LNCaP clone FGC (cell line): ENCODE results near the gene EHD4.

Source experiments
- DNase-seq: peaks from one replicate; pipeline ENCODE4 v3.0.0-alpha.2; 2011; ENCODE audit warnings: low read depth
- H3K4me3 ChIP-seq: 2 replicates; pipeline ENCODE4 v1.5.1; 2011; ENCODE audit warnings: mild to moderate bottlenecking, low read depth, low read length, control low read depth
- TF ChIP-seq, protein P1 (sequence below): IDR thresholded peaks from 2 replicates; pipeline ENCODE4 v1.5.1; 2012; ENCODE audit warnings: mild to moderate bottlenecking; ENCODE audit not compliant: control insufficient read depth, insufficient read depth; ENCODE audit errors: extremely low read depth

EHD4 gene

DNA sequence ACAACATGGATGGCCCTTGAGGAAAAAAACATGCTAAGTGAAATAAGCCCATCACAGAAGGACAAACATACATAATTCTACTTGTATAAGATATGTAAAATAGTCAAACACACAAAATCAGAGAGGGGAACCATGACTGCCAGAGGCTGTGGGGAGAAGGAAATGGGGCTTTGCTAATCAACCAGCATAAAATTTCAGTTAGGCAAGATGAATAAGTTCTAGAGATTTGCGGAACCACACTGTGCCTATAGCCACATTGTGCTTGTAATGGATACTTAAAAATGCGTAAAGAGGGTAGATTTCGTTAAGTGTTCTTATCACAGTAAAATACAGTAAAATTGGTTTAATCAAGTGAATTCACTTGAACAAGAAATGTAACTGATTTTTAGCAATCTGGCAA lies 44.8 kb downstream of the EHD4 start:
- TF ChIP-seq, protein P1, sequence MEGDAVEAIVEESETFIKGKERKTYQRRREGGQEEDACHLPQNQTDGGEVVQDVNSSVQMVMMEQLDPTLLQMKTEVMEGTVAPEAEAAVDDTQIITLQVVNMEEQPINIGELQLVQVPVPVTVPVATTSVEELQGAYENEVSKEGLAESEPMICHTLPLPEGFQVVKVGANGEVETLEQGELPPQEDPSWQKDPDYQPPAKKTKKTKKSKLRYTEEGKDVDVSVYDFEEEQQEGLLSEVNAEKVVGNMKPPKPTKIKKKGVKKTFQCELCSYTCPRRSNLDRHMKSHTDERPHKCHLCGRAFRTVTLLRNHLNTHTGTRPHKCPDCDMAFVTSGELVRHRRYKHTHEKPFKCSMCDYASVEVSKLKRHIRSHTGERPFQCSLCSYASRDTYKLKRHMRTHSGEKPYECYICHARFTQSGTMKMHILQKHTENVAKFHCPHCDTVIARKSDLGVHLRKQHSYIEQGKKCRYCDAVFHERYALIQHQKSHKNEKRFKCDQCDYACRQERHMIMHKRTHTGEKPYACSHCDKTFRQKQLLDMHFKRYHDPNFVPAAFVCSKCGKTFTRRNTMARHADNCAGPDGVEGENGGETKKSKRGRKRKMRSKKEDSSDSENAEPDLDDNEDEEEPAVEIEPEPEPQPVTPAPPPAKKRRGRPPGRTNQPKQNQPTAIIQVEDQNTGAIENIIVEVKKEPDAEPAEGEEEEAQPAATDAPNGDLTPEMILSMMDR, result no peak
- no peak for DNase-seq
- no peak overlapping the region for H3K4me3 ChIP-seq

GRCh38 chr15:41926185-41927056 lies 45.9 kb downstream of the EHD4 start:
- no peak for DNase-seq
- no peak overlapping the region for H3K4me3 ChIP-seq
- TF ChIP-seq, protein P1, result no peak

DNA sequence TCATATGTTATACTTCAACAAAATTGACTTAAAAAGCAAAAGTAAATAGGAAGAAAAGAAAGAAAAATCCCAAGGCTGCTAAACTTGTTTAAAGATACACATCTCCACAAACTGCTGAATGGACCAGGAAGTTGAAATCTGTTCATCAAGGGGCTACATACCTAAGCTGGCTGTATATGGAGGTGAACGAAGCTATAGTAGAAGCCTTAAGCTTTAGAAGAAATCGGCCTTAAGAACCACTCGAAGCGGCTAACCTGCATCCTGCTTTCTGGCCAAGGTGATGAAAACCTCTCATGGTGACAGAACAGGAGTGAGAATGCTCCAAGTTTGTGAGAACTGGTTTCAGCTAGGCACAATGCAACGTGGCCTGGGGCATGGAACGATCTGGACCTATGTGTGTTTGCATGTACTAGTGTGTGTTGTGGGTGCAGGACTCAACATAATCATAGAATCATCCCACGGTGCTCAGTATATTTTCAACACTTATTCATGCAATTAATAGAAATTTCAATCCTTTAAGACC lies 47.2 kb downstream of the EHD4 start:
- TF ChIP-seq, protein P1, result no peak
- no peak for DNase-seq

DNA sequence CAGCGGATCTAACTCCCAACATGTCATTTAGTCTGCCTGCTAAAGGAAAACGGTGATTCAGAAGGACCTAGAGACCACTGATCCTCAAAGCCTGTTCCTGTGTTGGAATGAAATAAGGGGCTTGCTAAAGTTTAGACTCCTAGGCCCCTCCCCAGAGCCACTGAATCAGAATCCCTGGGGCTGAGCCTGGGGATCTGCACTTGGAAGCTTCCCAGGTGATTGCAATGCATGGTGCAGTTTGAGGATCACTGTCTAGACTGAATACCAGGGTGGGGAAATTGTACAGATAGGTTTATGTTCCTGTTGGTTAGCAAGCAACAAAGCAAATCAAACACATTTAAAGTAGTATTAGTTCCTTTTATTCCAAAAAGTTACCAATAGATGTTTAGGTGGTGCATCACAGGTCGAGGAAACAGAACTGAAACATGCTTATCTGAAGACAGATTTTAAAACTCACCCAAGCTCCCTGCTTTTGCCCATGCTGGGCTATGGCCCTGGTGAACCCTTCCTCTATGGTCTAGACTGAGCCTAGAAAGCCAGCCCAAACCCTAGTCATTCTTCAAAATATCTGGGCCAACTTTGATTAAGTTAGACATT lies 48.9 kb downstream of the EHD4 start:
- TF ChIP-seq, protein P1, result no peak
- no peak overlapping the region for H3K4me3 ChIP-seq
- no peak for DNase-seq

More for the DNA sequence above, 47.2 kb downstream of the EHD4 start:
- no peak overlapping the region for H3K4me3 ChIP-seq

GRCh38 chr15:41922353-41922752 lies 50.0 kb downstream of the EHD4 start:
- TF ChIP-seq, protein P1, result no peak
- no peak for DNase-seq
- no peak overlapping the region for H3K4me3 ChIP-seq

- no peak overlapping the region for H3K4me3 ChIP-seq
- DNase-seq, result no peak
- TF ChIP-seq, protein P1, result no peak
These were observed 50.7 kb downstream of the EHD4 start for GRCh38 chr15:41921639-41922038.

DNA sequence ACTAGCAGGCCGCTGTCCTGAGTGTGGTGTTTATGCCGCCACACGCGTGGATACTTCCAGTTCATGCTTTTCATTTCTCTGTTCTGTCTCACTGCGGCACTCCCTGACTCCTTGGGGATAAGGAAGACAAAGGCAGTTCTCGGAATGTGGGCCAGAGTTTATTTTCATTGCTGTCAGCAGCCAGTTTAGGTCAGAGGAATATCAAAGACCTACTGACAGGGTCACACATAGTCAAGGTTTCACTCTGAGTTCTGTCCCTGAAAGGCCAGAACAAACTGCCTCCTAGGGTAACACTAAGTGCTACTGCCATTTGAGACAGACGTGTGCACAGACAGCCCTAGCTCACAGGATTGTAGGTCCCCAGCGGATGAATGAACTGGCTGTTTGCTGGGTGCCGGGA lies 51.2 kb downstream of the EHD4 start:
- no peak overlapping the region for H3K4me3 ChIP-seq
- TF ChIP-seq, protein P1, result no peak
- DNase-seq, result no peak
